Uterus (tissue), 2 donors: ENCODE results near the gene SETMAR.

Experiments used
- CTCF ChIP-seq, 4 experiments: fragments of 200-600 bp in 2 of 4; fragments of 450-650 bp in 2 of 4; sonication (generic) in 2 of 4; IDR thresholded peaks; one replicate each; pipeline ENCODE4 v1.5.1; 2016 to 2019; ENCODE audit warnings: antibody characterized with exemption in 4 of 4, mild to moderate bottlenecking in 2 of 4, moderate library complexity in 1 of 4
- POLR2A ChIP-seq, 2 donors: fragments of 450-650 bp; IDR thresholded peaks; one replicate each; pipeline ENCODE4 v1.6.1; 2016; ENCODE audit warnings: antibody characterized with exemption in 2 of 2, mild to moderate bottlenecking in 1 of 2, moderate library complexity in 1 of 2

GRCh38 chr3:4284865-4285264, 18.3 kb upstream of the SETMAR start:
- TF ChIP-seq CTCF (IDR thresholded peaks at IDR 0.05), result no peak
- TF ChIP-seq POLR2A (IDR thresholded peaks at IDR 0.05), result no peak
